Tongue (tissue), 2 donors: ENCODE data around the gene PDE11A. TPM values are rescaled to one million over a fixed set of nuclear protein-coding genes. Genes with fewer than 3 reads are reported as not detected.

ENCODE experiments used
- DNase-seq: peaks from one replicate; pipeline ENCODE4 v3.0.0-alpha.2; 2015
- total RNA-seq: library from RNA; depleted of rRNA; stranded (reverse); fragments of >200 nt; gene quantifications from one replicate; pipeline ENCODE4 v1.2.3, GENCODE V29; 2014

PDE11A gene
- total RNA-seq, 1 donor from 2014 or later: 0.51 TPM

GRCh38 chr2:177923323-177923722, 149.3 kb downstream of the PDE11A start:
- no peak for DNase-seq

GRCh38 chr2:177921726-177922125, 150.9 kb downstream of the PDE11A start:
- DNase-seq: no peak

- no peak for DNase-seq
Measured at GRCh38 chr2:177917169-177917568, 155.4 kb downstream of the PDE11A start.

- no peak for DNase-seq
Measured at GRCh38 chr2:177916342-177916741, 156.2 kb downstream of the PDE11A start.

- no peak for DNase-seq
Measured at GRCh38 chr2:177914247-177914646, 158.3 kb downstream of the PDE11A start.

- DNase-seq: no peak
Measured at GRCh38 chr2:177909962-177910361, 162.6 kb downstream of the PDE11A start.

- DNase-seq: no peak
Measured at GRCh38 chr2:177908824-177909223, 163.8 kb downstream of the PDE11A start.

- no peak for DNase-seq
Measured at GRCh38 chr2:177908182-177908581, 164.4 kb downstream of the PDE11A start.

GRCh38 chr2:177906041-177906718, 166.4 kb downstream of the PDE11A start:
- peak; percentile 55 for DNase-seq

GRCh38 chr2:177905640-177906039, 166.9 kb downstream of the PDE11A start:
- DNase-seq: no peak

- DNase-seq: no peak
Measured at GRCh38 chr2:177902395-177903163, 170.0 kb downstream of the PDE11A start.

GRCh38 chr2:177900082-177900481, 172.5 kb downstream of the PDE11A start:
- no peak for DNase-seq

GRCh38 chr2:177897278-177897677, 175.3 kb downstream of the PDE11A start:
- DNase-seq: no peak

GRCh38 chr2:177896587-177896986, 176.0 kb downstream of the PDE11A start:
- no peak for DNase-seq

- DNase-seq: no peak
Measured at GRCh38 chr2:177894546-177894945, 178.0 kb downstream of the PDE11A start.

- no peak for DNase-seq
Measured at GRCh38 chr2:177893880-177894279, 178.7 kb downstream of the PDE11A start.

GRCh38 chr2:177891533-177891932, 181.0 kb downstream of the PDE11A start:
- no peak for DNase-seq

- no peak for DNase-seq
Measured at GRCh38 chr2:177889818-177890460, 182.6 kb downstream of the PDE11A start.

- DNase-seq: no peak
Measured at GRCh38 chr2:177888581-177888980, 184.0 kb downstream of the PDE11A start.

- DNase-seq: no peak
Measured at GRCh38 chr2:177887722-177888121, 184.9 kb downstream of the PDE11A start.

- no peak for DNase-seq
Measured at GRCh38 chr2:177886824-177887223, 185.8 kb downstream of the PDE11A start.

- DNase-seq: no peak
Measured at GRCh38 chr2:177885828-177886466, 186.6 kb downstream of the PDE11A start.

GRCh38 chr2:177883177-177883576, 189.4 kb downstream of the PDE11A start:
- no peak for DNase-seq
